Stomach (tissue), 4 donors: Measurements from ENCODE around the gene LRP1B.

ENCODE experiments used
- POLR2A ChIP-seq, 4 donors: fragments of 450-650 bp; IDR thresholded peaks; one replicate each; pipeline ENCODE4 v1.6.1; 2016; ENCODE audit warnings: antibody characterized with exemption in 4 of 4, control low read depth in 2 of 4, mild to moderate bottlenecking in 1 of 4, moderate library complexity in 1 of 4
- TF ChIP-seq, protein P1 (sequence below), 7 experiments: fragments of 450-650 bp in 4 of 7; fragments of 200-600 bp in 3 of 7; sonication (generic) in 3 of 7; IDR thresholded peaks; one replicate each; pipeline ENCODE4 v1.5.1; 2016 to 2019; ENCODE audit warnings: antibody characterized with exemption in 7 of 7, control low read depth in 2 of 7, mild to moderate bottlenecking in 1 of 7

DNA sequence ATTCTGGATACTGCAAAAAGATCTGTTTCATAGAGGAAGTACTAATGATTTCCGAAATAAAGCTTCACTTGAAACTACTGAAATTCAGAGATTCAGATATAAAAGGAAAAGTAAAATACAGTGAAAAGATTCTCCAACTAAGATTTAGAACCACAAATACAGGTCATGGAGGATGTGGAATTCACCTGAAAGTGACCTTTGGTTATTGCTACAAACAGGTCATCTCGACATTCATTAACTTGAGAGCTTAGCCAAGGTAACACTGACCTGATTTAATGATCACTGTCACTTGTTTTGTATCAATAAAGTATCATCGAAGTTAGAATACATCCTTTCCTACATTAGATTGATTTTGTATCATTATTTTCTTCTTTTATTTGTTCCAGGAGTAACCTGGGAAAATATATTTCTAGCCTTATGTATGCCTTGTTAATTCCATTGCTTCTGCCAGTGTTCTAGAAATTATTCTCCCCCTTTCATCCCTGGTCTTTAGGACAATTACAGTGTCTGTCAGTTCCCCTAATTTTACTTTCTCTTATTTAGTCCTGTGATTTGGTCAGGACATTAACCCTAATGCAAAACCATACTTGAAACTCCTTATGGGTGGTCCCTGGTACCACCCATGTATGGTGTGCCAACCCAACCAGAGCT lies 420.1 kb downstream of the LRP1B start:
- TF ChIP-seq, protein P1, sequence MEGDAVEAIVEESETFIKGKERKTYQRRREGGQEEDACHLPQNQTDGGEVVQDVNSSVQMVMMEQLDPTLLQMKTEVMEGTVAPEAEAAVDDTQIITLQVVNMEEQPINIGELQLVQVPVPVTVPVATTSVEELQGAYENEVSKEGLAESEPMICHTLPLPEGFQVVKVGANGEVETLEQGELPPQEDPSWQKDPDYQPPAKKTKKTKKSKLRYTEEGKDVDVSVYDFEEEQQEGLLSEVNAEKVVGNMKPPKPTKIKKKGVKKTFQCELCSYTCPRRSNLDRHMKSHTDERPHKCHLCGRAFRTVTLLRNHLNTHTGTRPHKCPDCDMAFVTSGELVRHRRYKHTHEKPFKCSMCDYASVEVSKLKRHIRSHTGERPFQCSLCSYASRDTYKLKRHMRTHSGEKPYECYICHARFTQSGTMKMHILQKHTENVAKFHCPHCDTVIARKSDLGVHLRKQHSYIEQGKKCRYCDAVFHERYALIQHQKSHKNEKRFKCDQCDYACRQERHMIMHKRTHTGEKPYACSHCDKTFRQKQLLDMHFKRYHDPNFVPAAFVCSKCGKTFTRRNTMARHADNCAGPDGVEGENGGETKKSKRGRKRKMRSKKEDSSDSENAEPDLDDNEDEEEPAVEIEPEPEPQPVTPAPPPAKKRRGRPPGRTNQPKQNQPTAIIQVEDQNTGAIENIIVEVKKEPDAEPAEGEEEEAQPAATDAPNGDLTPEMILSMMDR (IDR thresholded peaks at IDR 0.05) = no peak
- no peak for TF ChIP-seq POLR2A (IDR thresholded peaks at IDR 0.05)
